ENCODE measurements around the gene FANCF.

The FANCF gene

GRCh38 chr11:22624742-22625447 lies 728 bp downstream of the FANCF start:
- DNase-seq (ENCODE audit: low read depth, low spot score) = peak; percentile 8

- no peak for DNase-seq (ENCODE audit: low read depth, low spot score)
Observed at GRCh38 chr11:22617868-22618267, 7.8 kb downstream of the FANCF start.

DNA sequence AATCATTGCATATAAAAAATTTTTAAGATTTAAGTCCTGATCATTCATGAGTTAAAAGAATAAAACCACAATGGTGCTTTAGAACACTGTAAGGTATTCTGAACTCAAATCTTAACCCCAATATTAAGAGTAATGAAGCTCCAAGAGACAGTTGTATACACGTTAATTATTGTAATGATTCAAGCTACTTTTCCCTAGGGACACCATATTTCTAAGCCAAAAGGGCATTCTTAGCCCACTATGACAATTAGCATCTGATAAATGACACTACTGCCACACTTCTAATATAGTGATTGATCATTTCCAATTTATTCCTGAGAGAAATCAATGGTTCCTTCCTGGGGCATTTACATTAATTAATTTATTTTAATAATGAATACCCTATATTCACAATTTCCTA lies 21.7 kb downstream of the FANCF start:
- no peak for DNase-seq (ENCODE audit: low read depth, low spot score)

DNA sequence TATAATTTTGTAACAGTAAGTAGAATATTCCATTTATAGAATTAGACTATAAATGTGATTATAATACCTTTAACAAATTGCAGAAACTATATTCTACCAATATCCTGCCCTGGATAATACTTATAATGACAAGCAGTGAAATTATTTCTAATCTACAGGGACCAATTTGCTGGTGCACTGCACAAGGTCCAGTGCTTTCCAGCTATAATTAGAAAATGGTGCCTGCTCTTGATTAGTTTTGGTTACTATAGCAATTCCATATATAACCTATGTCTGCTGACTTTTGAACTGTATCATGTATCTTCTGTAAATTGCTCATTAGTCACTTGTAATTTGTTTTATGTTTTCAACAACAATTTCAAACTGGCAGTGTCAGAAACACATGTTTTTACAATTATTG lies 23.1 kb downstream of the FANCF start:
- DNase-seq (ENCODE audit: low read depth, low spot score) = no peak

GRCh38 chr11:22599458-22599857 lies 26.2 kb downstream of the FANCF start:
- DNase-seq (ENCODE audit: low read depth, low spot score) = no peak

DNA sequence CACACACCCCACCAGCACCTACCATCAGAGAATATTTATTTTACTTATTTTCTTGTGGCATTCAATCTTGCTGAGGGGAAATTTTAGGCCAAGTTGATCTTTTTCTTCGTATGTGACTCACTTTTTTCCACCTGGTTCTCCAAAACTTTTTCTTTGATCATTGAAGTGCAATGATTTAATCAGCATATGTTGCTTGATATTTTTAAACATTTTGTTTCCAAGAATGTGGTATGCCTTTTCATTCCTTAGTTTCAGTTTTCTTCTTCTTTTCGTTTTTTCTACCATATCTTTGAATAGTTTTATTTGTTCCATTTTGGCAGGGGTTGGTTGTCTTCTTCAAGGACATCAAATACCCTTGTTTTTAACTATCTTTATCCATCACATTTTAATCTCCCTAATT lies 28.6 kb downstream of the FANCF start:
- no peak for DNase-seq (ENCODE audit: low read depth, low spot score)

GRCh38 chr11:22584976-22585375 lies 40.6 kb downstream of the FANCF start:
- no peak for DNase-seq (ENCODE audit: low read depth, low spot score)

- DNase-seq (ENCODE audit: low read depth, low spot score) = no peak
Observed at GRCh38 chr11:22583963-22584492, 41.6 kb downstream of the FANCF start.

DNA sequence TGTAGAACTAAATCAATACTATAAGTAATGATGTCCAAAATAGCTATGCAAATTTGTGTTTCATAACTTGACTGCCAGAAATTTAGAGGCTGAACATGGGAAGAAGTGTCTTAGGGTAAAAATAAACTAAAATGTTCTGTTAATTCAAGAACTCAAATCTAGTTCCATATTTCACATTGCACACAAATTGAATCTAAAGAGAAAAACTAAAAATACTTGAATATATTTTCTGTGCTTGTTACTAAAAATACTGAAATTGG lies 43.5 kb downstream of the FANCF start:
- DNase-seq (ENCODE audit: low read depth, low spot score) = no peak

DNA sequence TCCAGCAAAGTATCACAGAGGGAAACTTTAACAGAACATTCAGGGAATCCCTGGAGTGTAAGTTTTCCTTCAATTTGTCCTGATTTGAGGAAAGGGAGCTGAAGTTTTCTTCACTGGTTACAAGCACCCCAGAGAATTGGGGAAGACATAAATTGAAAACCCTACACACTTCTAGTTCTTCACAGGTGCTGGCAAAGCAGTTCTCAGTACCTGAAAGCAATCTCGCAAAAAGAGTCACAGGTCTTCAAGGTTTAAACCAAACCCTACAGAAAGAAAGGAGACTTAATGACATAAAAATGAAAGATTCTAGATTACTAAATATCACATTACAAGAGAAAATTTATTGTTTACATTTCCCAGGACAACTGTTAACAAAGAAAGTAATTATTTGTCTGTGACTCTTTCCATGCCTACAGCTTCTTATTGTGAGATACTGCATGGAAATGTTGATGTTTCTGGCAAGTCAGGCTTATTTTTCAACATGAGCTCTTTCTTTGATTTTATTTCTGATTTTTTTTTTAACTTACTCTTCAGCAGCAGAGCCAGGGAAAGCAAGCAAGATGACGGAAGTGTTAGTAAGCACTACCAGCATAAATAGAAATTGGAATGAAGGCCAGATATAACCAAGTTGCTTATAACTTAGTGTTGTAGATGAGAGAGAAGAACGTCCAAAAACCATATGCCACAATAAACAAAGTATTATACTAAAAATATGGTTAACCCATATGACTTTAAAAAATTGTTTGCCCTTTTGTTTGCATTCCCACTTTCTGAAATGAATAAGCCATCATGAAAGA lies 44.1 kb downstream of the FANCF start:
- no peak for DNase-seq (ENCODE audit: low read depth, low spot score)

- DNase-seq (ENCODE audit: low read depth, low spot score) = no peak
Observed at GRCh38 chr11:22577854-22578253, 47.8 kb downstream of the FANCF start.
